H9 (cell line): ENCODE data around the gene VAV1. TPM values are rescaled to one million over a fixed set of nuclear protein-coding genes. Genes with fewer than 3 reads are reported as not detected.

ENCODE experiments used
- DNase-seq: peaks from one replicate; pipeline ENCODE4 v3.0.0-alpha.2; 2017
- H2AFZ ChIP-seq: one replicate; pipeline ENCODE4 v1.6.1; 2013; ENCODE audit warnings: mild to moderate bottlenecking, low read length, control low read depth, moderate library complexity
- H2AK5ac ChIP-seq: 2 replicates; pipeline ENCODE4 v1.6.1; 2013; ENCODE audit warnings: low read length, control low read depth, mixed read lengths; ENCODE audit not compliant: insufficient read length
- H2BK120ac ChIP-seq: one replicate; pipeline ENCODE4 v1.6.1; 2013; ENCODE audit warnings: low read depth, mild to moderate bottlenecking, low read length, control low read depth, inconsistent platforms; ENCODE audit not compliant: poor library complexity, severe bottlenecking
- H2BK12ac ChIP-seq: 2 replicates; pipeline ENCODE4 v1.6.1; 2013; ENCODE audit warnings: low read length, control low read depth, mixed read lengths, low read depth; ENCODE audit not compliant: insufficient read length
- H2BK15ac ChIP-seq: 2 replicates; pipeline ENCODE4 v1.6.1; 2013; ENCODE audit warnings: low read depth, low read length, control low read depth
- H2BK20ac ChIP-seq: one replicate; pipeline ENCODE4 v1.6.1; 2013; ENCODE audit warnings: low read depth, mild to moderate bottlenecking, low read length, control low read depth, inconsistent platforms; ENCODE audit not compliant: poor library complexity, severe bottlenecking
- H2BK5ac ChIP-seq: 2 replicates; pipeline ENCODE4 v1.6.1; 2013; ENCODE audit warnings: low read length, control low read depth, mixed read lengths; ENCODE audit not compliant: insufficient read length
- H3K14ac ChIP-seq: 2 replicates; pipeline ENCODE4 v1.6.1; 2013; ENCODE audit warnings: low read length, control low read depth; ENCODE audit not compliant: insufficient read depth
- H3K18ac ChIP-seq: 2 replicates; pipeline ENCODE4 v1.6.1; 2013; ENCODE audit warnings: low read depth, mild to moderate bottlenecking, mixed read lengths, low read length, control low read depth; ENCODE audit not compliant: insufficient read length
- H3K23ac ChIP-seq: 2 replicates; pipeline ENCODE4 v1.6.1; 2013; ENCODE audit warnings: low read length, control low read depth, mixed read lengths, low read depth; ENCODE audit not compliant: insufficient read length
- H3K23me2 ChIP-seq: 2 replicates; pipeline ENCODE4 v1.6.1; 2013; ENCODE audit warnings: low read depth, mild to moderate bottlenecking, mixed read lengths, low read length, control low read depth; ENCODE audit not compliant: insufficient read length, poor library complexity, severe bottlenecking
- H3K27ac ChIP-seq: 2 replicates; pipeline ENCODE4 v1.5.1; 2013; ENCODE audit warnings: low read length, control low read depth, mixed read lengths, low read depth; ENCODE audit not compliant: insufficient read length
- H3K27me3 ChIP-seq: 2 replicates; pipeline ENCODE4 v1.6.1; 2013; ENCODE audit warnings: low read length, control low read depth, inconsistent platforms; ENCODE audit not compliant: insufficient read depth
- H3K4ac ChIP-seq: 2 replicates; pipeline ENCODE4 v1.6.1; 2013; ENCODE audit warnings: low read depth, mild to moderate bottlenecking, control low read depth, inconsistent platforms, low read length, moderate library complexity
- H3K4me1 ChIP-seq: 2 replicates; pipeline ENCODE4 v1.6.1; 2013; ENCODE audit warnings: low read length, control low read depth, inconsistent platforms; ENCODE audit not compliant: insufficient read depth
- H3K4me2 ChIP-seq: 2 replicates; pipeline ENCODE4 v1.6.1; 2013; ENCODE audit warnings: low read length, control low read depth, mixed read lengths; ENCODE audit not compliant: insufficient read length, insufficient read depth
- H3K56ac ChIP-seq: 2 replicates; pipeline ENCODE4 v1.6.1; 2013; ENCODE audit warnings: low read depth, mild to moderate bottlenecking, mixed read lengths, low read length, control low read depth; ENCODE audit not compliant: insufficient read length
- H3K79me1 ChIP-seq: 2 replicates; pipeline ENCODE4 v1.6.1; 2013; ENCODE audit warnings: low read depth, mild to moderate bottlenecking, moderate library complexity, low read length, control low read depth, inconsistent platforms; ENCODE audit not compliant: insufficient read depth, poor library complexity, severe bottlenecking
- H3K79me2 ChIP-seq: 2 replicates; pipeline ENCODE4 v1.6.1; 2013; ENCODE audit warnings: low read length, control low read depth, inconsistent platforms; ENCODE audit not compliant: insufficient read depth
- H3K9ac ChIP-seq: 2 replicates; pipeline ENCODE4 v1.6.1; 2013; ENCODE audit warnings: low read length, control low read depth, mixed read lengths; ENCODE audit not compliant: insufficient read length; ENCODE audit errors: extremely low read depth
- H3K9me3 ChIP-seq: one replicate; pipeline ENCODE4 v1.6.1; 2013; ENCODE audit warnings: low read depth, low read length, inconsistent platforms; ENCODE audit not compliant: control insufficient read depth
- H3T11ph ChIP-seq: one replicate; pipeline ENCODE4 v1.6.1; 2013; ENCODE audit warnings: mild to moderate bottlenecking, low read length, control low read depth, inconsistent platforms
- H4K20me1 ChIP-seq: one replicate; pipeline ENCODE4 v1.6.1; 2013; ENCODE audit not compliant: control insufficient read depth, insufficient read length, insufficient read depth
- H4K5ac ChIP-seq: 2 replicates; pipeline ENCODE4 v1.6.1; 2013; ENCODE audit warnings: low read depth, mild to moderate bottlenecking, mixed read lengths, low read length, control low read depth; ENCODE audit not compliant: insufficient read length
- H4K8ac ChIP-seq: replicated peaks from 2 replicates; pipeline ENCODE4 v1.6.1; 2013; ENCODE audit warnings: low read length, control low read depth, mixed read lengths, low read depth; ENCODE audit not compliant: insufficient read length
- H4K91ac ChIP-seq: 2 replicates; pipeline ENCODE4 v1.6.1; 2013; ENCODE audit warnings: low read depth, mild to moderate bottlenecking, moderate library complexity, mixed read lengths, low read length, control low read depth; ENCODE audit not compliant: insufficient read length
- H3K27ac Mint-ChIP-seq, 3 experiments: 2 replicates in 2 of 3; 3 replicates in 1 of 3; pipeline ENCODE4 v1.8.0; 2020 to 2021; ENCODE audit warnings: mixed read lengths in 3 of 3, mild to moderate bottlenecking in 1 of 3, moderate library complexity in 1 of 3
- H3K27me3 Mint-ChIP-seq: 2 replicates; pipeline ENCODE4 v1.8.0; 2021; ENCODE audit warnings: low read depth, mild to moderate bottlenecking, moderate library complexity, mixed read lengths
- H3K36me3 Mint-ChIP-seq, 3 experiments: 2 replicates in 2 of 3; 3 replicates in 1 of 3; pipeline ENCODE4 v1.8.0; 2020 to 2021; ENCODE audit warnings: low read depth in 3 of 3, mixed read lengths in 3 of 3; ENCODE audit not compliant: insufficient read depth in 1 of 3
- H3K4me1 Mint-ChIP-seq, 2 experiments: 2 replicates each; pipeline ENCODE4 v1.8.0; 2020; ENCODE audit warnings: mixed read lengths in 2 of 2
- H3K4me3 Mint-ChIP-seq, 2 experiments: 2 replicates in 1 of 2; 3 replicates in 1 of 2; pipeline ENCODE4 v1.8.0; 2020 to 2021; ENCODE audit warnings: mild to moderate bottlenecking in 2 of 2, mixed read lengths in 2 of 2, moderate library complexity in 1 of 2
- H3K9me3 Mint-ChIP-seq, 2 experiments: 2 replicates in 1 of 2; 3 replicates in 1 of 2; pipeline ENCODE4 v1.8.0; 2020; ENCODE audit warnings: mild to moderate bottlenecking in 2 of 2, mixed read lengths in 2 of 2, moderate library complexity in 1 of 2
- WGBS: extraction: QIAGEN DNeasy Blood & Tissue Kit; methylation state at CpG from one replicate; pipeline ENCODE4 v1.1.7; 2013; ENCODE audit warnings: missing lambda C conversion rate, low lambda C conversion rate, mixed read lengths; ENCODE audit not compliant: insufficient read length; ENCODE audit errors: extremely low coverage; 5-methylcytosine and 5-hydroxymethylcytosine counted together
- total RNA-seq: library from RNA; stranded (reverse); gene quantifications from 2 replicates; pipeline ENCODE4 v1.2.1, GENCODE V29; 2021
- TF ChIP-seq, protein P1 (sequence below): fragments of 200-600 bp; sonication (generic); conservative IDR thresholded peaks from 3 replicates; pipeline ENCODE4 v1.8.0; 2021; ENCODE audit warnings: antibody characterized with exemption, mild to moderate bottlenecking

Gene VAV1
- total RNA-seq, 1 experiment from 2014 or later = 0.90 TPM

DNA sequence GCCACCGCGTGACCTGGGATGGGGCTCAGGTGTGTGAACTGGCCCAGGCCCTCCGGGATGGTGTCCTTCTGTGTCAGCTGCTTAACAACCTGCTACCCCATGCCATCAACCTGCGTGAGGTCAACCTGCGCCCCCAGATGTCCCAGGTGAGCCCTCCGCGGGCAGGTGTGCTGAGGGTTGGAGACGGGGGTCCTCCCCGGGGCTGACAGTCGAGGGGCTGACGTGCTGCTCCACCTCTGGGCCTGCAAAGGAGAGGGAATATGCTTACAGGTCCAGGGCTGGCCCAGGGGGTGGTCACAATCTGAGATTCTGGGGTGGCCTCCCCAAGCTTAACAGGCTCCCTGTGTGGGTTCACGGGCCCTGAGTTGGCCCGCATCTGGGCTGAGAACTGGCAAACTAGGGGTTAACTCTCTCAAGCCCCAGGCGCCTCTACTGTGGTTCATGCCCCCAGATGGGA, 386 bp downstream of the VAV1 start:
- no peaks in the 10 kb centered on the region for H3K36me3 Mint-ChIP-seq
- Histone ChIP-seq H2BK12ac (no peak overlapping the region), H3K79me1 (no peaks in the 10 kb centered on the region), H3K23ac (no peak overlapping the region), H2BK5ac (no peak overlapping the region), H2BK20ac (no peak overlapping the region), H4K8ac (no peak overlapping the region), H3K4me1 (no peaks in the 10 kb centered on the region), H3K4me2 (no peak overlapping the region), H2AFZ (no peak overlapping the region), H4K91ac (no peak overlapping the region), H3K9ac (no peak overlapping the region), H3K27ac (no peak overlapping the region), H4K20me1 (no peaks in the 10 kb centered on the region), H3K4ac (no peak overlapping the region), H3K23me2 (peaks cover 1% of the 10 kb centered on the region), H4K5ac (no peak overlapping the region), H3K79me2 (no peaks in the 10 kb centered on the region), H3K14ac (no peak overlapping the region), H3T11ph (no peak overlapping the region), H2BK15ac (no peak overlapping the region), H2AK5ac (no peak overlapping the region), H3K18ac (no peak overlapping the region), H2BK120ac (no peak overlapping the region), H3K9me3 (no peaks in the 10 kb centered on the region), H3K56ac (no peak overlapping the region), H3K27me3 (no peaks in the 10 kb centered on the region)
- H3K9me3 Mint-ChIP-seq = peaks cover 3 to 25% of the 10 kb centered on the region in 2 experiments; a peak in 4 of 5 replicates
- TF ChIP-seq, protein P1, sequence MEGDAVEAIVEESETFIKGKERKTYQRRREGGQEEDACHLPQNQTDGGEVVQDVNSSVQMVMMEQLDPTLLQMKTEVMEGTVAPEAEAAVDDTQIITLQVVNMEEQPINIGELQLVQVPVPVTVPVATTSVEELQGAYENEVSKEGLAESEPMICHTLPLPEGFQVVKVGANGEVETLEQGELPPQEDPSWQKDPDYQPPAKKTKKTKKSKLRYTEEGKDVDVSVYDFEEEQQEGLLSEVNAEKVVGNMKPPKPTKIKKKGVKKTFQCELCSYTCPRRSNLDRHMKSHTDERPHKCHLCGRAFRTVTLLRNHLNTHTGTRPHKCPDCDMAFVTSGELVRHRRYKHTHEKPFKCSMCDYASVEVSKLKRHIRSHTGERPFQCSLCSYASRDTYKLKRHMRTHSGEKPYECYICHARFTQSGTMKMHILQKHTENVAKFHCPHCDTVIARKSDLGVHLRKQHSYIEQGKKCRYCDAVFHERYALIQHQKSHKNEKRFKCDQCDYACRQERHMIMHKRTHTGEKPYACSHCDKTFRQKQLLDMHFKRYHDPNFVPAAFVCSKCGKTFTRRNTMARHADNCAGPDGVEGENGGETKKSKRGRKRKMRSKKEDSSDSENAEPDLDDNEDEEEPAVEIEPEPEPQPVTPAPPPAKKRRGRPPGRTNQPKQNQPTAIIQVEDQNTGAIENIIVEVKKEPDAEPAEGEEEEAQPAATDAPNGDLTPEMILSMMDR = no peak
- no CpG with 5 or more reads among the region's 14 CpGs for whole genome bisulfite sequencing
- peaks cover 1% of the 10 kb centered on the region; the same call in 1 of the 2 replicates for H3K27me3 Mint-ChIP-seq
- peaks cover 9 to 10% of the 10 kb centered on the region in 2 experiments; a peak in 3 of 4 replicates for H3K4me1 Mint-ChIP-seq
- DNase-seq = no peak
- H3K4me3 Mint-ChIP-seq = no peak overlapping the region
- no peak overlapping the region; a peak in 1 of 7 replicates for H3K27ac Mint-ChIP-seq
